ENCODE measurements around the gene SLC38A5. TPM values are rescaled to one million over a fixed set of nuclear protein-coding genes. Genes with fewer than 3 reads are reported as not detected.
A peak's percentile ranks its signal among the peaks of the same experiment; 100 is the strongest.

Gene SLC38A5
- total and polyA plus RNA-seq, 2 of the 13 experiments (the other 11 are each of a cell fraction or from before 2014, with no cell fraction given), result 46.1 to 73.4 TPM

DNA sequence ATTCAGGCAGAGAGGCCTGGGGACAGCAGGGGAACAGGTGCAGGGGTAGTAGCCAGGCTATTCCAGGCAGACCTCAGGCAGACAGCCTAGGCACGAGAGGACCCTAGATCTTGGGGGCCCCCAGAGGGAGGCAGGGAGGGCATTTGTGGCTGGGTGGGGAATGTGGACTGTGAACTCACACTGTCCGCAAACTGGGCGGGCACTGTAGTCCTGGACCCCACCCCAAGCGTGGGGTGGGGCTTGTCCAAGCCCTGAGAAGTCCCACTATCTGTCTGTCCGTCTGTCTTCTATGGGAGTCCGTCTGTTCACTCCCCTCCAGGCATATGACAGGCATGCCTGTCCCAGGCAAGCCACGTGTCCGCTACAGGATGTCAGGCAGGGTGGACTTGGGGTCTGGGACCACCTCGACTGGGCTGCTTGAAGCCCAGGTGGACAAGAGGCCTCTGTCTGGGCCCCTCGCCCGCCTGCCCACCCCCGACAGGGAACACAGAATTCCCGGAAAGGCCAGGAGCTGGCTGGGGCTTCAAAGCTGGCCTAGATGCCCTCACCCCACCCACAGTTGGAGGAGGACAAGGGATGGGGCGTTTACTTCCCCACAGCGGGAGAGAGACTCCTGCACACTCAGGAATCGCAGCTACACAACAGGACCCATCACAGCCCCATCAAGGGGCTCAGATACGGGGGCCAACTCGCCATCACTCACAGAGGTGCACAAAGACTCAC lies at the start of gene SLC38A5 (continued):
- TF ChIP-seq, protein P1, sequence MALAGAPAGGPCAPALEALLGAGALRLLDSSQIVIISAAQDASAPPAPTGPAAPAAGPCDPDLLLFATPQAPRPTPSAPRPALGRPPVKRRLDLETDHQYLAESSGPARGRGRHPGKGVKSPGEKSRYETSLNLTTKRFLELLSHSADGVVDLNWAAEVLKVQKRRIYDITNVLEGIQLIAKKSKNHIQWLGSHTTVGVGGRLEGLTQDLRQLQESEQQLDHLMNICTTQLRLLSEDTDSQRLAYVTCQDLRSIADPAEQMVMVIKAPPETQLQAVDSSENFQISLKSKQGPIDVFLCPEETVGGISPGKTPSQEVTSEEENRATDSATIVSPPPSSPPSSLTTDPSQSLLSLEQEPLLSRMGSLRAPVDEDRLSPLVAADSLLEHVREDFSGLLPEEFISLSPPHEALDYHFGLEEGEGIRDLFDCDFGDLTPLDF (CRISPR knock-in tag; IDR thresholded peaks at IDR 0.05), result no peak
- TF ChIP-seq GZF1 (CRISPR knock-in tag; IDR thresholded peaks at IDR 0.05) (no peak), KLF12 (CRISPR knock-in tag; IDR thresholded peaks at IDR 0.05; ENCODE audit: borderline replicate concordance) (no peak), CBX1 (IDR thresholded peaks at IDR 0.05; ENCODE audit: low read depth) (no peak), IRX3 (CRISPR knock-in tag; IDR thresholded peaks at IDR 0.05; ENCODE audit: borderline replicate concordance, low read depth) (no peak), ZFY (CRISPR knock-in tag; IDR thresholded peaks at IDR 0.05) (0 out of 2 replicates have a peak, but pooled peaks have one; percentile 21), GABPB1 (CRISPR knock-in tag; IDR thresholded peaks at IDR 0.05) (peak; percentile 35; the same call in 1 of the 2 replicates), CENPT (CRISPR knock-in tag; IDR thresholded peaks at IDR 0.05; ENCODE audit: low read depth) (no peak), MTF1 (CRISPR knock-in tag; IDR thresholded peaks at IDR 0.05) (no peak), HDAC1 (CRISPR knock-in tag; IDR thresholded peaks at IDR 0.05) (peak; percentile 30; the same call in 1 of the 2 replicates), MEIS1 (CRISPR knock-in tag; IDR thresholded peaks at IDR 0.05; ENCODE audit: borderline replicate concordance) (no peak), TBX2 (CRISPR knock-in tag; IDR thresholded peaks at IDR 0.05; ENCODE audit: borderline replicate concordance) (no peak; the same call in 1 of the 2 replicates), MAFF (IDR thresholded peaks at IDR 0.05; ENCODE audit: low read depth, low read length) (no peak)
- TF ChIP-seq, protein P2, sequence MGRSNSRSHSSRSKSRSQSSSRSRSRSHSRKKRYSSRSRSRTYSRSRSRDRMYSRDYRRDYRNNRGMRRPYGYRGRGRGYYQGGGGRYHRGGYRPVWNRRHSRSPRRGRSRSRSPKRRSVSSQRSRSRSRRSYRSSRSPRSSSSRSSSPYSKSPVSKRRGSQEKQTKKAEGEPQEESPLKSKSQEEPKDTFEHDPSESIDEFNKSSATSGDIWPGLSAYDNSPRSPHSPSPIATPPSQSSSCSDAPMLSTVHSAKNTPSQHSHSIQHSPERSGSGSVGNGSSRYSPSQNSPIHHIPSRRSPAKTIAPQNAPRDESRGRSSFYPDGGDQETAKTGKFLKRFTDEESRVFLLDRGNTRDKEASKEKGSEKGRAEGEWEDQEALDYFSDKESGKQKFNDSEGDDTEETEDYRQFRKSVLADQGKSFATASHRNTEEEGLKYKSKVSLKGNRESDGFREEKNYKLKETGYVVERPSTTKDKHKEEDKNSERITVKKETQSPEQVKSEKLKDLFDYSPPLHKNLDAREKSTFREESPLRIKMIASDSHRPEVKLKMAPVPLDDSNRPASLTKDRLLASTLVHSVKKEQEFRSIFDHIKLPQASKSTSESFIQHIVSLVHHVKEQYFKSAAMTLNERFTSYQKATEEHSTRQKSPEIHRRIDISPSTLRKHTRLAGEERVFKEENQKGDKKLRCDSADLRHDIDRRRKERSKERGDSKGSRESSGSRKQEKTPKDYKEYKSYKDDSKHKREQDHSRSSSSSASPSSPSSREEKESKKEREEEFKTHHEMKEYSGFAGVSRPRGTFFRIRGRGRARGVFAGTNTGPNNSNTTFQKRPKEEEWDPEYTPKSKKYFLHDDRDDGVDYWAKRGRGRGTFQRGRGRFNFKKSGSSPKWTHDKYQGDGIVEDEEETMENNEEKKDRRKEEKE (IDR thresholded peaks at IDR 0.05), result no peak
- TF ChIP-seq, protein P3, sequence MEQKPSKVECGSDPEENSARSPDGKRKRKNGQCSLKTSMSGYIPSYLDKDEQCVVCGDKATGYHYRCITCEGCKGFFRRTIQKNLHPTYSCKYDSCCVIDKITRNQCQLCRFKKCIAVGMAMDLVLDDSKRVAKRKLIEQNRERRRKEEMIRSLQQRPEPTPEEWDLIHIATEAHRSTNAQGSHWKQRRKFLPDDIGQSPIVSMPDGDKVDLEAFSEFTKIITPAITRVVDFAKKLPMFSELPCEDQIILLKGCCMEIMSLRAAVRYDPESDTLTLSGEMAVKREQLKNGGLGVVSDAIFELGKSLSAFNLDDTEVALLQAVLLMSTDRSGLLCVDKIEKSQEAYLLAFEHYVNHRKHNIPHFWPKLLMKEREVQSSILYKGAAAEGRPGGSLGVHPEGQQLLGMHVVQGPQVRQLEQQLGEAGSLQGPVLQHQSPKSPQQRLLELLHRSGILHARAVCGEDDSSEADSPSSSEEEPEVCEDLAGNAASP (CRISPR knock-in tag; IDR thresholded peaks at IDR 0.05; ENCODE audit: borderline replicate concordance), result 0 out of 2 replicates have a peak, but pooled peaks have one; percentile 6
- TF ChIP-seq, protein P4, sequence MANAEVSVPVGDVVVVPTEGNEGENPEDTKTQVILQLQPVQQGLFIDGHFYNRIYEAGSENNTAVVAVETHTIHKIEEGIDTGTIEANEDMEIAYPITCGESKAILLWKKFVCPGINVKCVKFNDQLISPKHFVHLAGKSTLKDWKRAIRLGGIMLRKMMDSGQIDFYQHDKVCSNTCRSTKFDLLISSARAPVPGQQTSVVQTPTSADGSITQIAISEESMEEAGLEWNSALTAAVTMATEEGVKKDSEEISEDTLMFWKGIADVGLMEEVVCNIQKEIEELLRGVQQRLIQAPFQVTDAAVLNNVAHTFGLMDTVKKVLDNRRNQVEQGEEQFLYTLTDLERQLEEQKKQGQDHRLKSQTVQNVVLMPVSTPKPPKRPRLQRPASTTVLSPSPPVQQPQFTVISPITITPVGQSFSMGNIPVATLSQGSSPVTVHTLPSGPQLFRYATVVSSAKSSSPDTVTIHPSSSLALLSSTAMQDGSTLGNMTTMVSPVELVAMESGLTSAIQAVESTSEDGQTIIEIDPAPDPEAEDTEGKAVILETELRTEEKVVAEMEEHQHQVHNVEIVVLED (CRISPR knock-in tag; IDR thresholded peaks at IDR 0.05; ENCODE audit: borderline replicate concordance), result no peak
- TF ChIP-seq, protein P5, sequence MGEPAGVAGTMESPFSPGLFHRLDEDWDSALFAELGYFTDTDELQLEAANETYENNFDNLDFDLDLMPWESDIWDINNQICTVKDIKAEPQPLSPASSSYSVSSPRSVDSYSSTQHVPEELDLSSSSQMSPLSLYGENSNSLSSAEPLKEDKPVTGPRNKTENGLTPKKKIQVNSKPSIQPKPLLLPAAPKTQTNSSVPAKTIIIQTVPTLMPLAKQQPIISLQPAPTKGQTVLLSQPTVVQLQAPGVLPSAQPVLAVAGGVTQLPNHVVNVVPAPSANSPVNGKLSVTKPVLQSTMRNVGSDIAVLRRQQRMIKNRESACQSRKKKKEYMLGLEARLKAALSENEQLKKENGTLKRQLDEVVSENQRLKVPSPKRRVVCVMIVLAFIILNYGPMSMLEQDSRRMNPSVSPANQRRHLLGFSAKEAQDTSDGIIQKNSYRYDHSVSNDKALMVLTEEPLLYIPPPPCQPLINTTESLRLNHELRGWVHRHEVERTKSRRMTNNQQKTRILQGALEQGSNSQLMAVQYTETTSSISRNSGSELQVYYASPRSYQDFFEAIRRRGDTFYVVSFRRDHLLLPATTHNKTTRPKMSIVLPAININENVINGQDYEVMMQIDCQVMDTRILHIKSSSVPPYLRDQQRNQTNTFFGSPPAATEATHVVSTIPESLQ (CRISPR knock-in tag; conservative IDR thresholded peaks at IDR 0.05), result no peak
- TF ChIP-seq, protein P6, sequence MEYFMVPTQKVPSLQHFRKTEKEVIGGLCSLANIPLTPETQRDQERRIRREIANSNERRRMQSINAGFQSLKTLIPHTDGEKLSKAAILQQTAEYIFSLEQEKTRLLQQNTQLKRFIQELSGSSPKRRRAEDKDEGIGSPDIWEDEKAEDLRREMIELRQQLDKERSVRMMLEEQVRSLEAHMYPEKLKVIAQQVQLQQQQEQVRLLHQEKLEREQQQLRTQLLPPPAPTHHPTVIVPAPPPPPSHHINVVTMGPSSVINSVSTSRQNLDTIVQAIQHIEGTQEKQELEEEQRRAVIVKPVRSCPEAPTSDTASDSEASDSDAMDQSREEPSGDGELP (IDR thresholded peaks at IDR 0.05; ENCODE audit: borderline replicate concordance, low read depth), result no peak

All from HepG2 (cell line).